Fibroblast of skin of right quadriceps (primary cell): Measurements from ENCODE around the gene SLC20A1.
A peak's percentile ranks its signal among the peaks of the same experiment; 100 is the strongest.
"Not testable (repeated sequence)": the region's sequence is repeated elsewhere in the genome, so short reads cannot be mapped to it uniquely, and the experiment has no call there.

Source experiments
- DNase-seq: peaks from one replicate; pipeline ENCODE4 v3.0.0-alpha.2; 2013

Gene SLC20A1, protein sequence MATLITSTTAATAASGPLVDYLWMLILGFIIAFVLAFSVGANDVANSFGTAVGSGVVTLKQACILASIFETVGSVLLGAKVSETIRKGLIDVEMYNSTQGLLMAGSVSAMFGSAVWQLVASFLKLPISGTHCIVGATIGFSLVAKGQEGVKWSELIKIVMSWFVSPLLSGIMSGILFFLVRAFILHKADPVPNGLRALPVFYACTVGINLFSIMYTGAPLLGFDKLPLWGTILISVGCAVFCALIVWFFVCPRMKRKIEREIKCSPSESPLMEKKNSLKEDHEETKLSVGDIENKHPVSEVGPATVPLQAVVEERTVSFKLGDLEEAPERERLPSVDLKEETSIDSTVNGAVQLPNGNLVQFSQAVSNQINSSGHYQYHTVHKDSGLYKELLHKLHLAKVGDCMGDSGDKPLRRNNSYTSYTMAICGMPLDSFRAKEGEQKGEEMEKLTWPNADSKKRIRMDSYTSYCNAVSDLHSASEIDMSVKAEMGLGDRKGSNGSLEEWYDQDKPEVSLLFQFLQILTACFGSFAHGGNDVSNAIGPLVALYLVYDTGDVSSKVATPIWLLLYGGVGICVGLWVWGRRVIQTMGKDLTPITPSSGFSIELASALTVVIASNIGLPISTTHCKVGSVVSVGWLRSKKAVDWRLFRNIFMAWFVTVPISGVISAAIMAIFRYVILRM

DNA sequence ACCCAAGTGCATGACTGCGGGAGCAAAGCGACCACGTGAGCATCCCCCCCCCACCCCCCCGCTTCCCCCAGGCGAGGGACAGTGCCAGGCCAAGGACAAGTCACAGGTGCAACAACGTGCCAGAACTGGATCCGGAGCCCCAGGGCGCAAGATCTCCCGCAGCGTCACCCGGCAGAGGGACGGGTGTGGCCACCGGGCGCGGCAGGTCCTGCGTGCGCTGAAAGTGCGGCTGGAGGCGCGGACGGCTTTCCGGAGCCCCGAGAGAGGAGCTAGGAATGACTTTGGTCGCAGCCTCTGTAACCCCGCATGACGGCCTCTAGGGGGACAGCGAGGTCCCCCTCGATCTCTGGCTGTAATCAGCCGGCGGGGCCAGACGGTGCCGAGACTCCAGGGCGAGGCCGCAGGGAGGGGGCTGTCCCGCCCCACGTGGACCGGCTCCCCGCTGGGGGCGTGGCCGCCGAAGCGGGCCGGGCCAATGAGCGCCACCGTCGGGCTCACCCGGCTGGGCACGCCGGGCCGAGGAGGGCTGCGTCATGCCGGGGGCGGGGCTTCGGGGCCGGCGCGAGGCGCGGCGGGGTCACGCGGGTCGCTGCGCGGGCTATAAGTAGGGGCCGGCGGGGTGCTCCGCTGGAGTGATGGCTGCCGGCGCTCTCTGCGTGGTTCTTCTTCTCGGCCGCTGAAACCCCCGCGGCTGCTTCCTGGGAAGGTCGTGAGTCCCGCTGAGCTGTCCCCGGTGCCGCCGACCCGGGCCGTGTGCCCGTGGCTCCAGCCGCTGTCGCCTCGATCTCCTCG, at the start of gene SLC20A1:
SLC20A1 (plus strand) TSS at position 630 of the 792 bp plus-strand sequence. CDS start 890 bp downstream, outside the sequence.
- DNase-seq = peak; percentile 94

DNA sequence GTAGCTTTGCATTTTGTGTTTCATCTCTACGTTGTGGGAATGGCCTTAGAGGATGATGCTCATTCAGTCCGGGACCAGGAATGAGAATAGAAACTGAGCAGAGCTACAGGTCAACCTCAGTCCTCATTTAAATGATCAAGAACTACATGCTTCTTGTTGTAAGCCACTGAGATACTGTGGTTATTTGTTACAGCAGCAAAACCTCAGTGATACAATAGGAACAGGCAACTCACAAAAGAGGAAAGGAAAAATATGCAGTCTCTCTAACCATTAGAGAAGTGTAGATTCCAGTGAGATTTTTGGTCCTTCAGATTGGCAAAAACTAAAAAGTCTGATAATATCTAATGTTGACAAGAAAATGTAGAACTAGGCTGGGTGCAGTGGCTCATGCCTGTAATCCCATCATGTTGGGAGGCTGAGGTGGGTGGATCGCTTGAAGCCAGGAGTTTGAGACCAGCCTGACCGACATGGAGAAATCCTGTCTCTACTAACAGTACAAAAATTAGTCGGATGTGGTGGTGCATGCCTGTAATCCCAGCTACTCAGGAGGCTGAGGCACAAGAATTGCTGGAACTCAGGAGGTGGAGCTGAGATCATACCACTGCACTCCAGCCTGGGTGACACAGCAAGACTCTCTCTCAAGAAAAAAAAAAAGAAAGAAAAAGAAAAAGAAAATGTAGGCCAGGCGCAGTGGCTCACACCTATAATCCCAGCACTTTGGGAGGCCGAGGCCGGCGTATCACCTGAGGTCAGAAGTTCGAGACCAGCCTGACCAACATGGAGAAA, 48.0 kb upstream of the SLC20A1 start:
- no peak for DNase-seq

DNA sequence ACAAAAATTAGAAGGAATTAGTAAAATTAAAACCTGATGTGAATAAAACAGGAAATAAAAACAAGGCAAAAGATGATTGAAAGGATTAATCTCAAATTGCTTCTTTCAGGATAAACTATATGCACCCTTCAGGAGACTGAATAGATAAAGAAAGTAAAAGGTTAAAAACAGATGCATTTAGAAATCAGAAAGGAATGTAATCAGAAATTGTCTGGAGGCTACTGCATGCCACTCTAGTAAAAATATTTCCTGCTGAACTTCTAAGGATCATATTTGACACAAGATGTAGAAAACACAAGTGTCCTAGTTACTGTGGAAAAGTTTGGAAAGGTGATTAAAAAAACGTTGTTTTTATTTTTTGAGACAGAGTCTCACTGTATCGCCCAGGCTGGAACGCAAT, 45.1 kb upstream of the SLC20A1 start:
- DNase-seq = no peak

DNA sequence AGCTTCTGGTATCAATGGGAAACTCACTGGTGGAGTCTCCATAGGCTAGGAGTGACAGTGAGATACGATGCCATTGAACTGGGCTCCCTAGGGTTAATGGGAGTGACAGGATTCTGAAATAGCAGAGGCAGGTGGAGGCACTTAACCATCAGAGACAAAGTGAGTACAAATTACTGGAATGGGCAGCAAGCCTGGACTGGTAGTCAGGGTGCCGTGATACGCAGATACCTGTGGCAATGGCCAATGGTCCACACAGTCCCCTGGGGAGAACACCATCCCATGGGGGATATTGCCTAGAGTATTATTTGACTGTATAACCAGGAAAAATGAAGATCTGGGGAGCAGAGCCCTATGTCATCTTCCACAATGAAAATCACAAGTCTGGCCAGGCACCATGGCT, 44.0 kb upstream of the SLC20A1 start:
- DNase-seq = no peak

DNA sequence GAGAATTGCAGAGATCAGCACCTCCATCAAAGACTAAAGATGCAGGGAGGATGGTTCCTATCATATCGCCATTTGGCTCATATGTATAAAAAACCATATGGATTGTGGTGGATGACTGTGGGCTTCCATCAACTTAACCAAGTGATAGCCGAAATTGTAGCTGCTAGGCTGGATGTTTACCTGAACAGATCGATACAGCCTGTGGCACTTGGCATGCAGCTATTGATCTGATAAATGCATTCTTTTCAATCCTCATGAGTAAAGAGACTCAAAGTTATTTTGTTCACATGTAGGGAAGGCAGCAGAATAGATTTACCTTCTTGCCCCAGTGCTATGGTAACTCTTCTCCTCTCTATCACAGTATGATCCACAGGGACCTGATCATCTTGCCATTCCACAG, 42.8 kb upstream of the SLC20A1 start:
- DNase-seq = no peak

DNA sequence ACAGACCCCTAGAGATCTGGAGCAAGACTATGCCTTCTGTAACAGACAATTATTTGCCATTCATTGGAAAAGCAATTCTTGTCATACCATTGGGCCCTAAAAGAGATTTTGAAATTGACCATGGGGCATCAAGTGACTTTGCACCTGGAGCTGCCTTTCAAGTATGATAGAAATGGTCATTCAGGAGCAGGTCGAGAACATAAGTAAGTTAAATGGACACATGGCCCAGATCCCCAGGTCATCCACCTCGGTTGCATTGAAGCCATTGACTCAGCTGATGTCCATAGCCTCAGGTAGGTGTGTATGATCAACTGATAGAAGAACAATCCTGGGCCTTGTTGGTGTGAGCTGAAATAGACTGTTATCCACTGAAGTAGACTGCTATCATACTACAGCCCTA, 42.0 kb upstream of the SLC20A1 start:
- DNase-seq = no peak

DNA sequence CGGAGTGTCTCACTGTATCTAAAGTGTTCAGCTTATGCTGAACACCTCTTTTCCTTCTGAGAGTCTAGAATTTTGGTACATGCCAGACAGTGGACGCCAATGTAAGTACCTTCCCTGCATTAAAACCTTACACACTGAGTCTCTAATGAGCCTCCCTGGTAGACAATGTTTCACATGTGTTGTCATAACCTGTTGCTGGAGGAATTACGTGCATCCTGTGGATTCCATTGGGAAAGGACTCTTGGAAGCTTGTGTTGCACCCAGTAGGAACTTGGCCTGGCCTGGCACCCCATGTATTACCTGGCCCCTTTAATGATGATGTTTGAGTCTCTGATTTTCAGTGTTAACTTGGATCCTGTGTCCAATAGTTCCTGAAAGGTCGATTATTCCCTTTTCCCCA, 40.8 kb upstream of the SLC20A1 start:
- DNase-seq = no peak

DNA sequence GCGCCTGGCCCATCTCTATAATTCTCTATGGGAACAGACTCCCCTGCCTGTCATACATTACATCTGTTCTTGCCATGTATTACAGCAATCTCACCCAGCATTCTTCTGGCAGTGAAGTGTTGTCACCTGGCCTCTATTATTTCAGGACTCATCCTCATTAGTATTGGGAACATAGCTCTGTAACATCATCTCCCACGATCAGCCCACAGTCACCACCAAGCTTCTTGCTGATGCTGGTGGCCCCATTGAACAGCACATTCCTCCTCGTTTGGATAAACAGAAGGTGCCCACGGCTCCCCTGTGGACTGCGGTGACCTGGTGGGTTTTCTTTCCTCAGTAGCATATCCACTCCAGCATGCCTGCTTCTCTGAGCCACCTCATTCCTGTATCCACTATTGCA, 39.8 kb upstream of the SLC20A1 start:
- no peak for DNase-seq

DNA sequence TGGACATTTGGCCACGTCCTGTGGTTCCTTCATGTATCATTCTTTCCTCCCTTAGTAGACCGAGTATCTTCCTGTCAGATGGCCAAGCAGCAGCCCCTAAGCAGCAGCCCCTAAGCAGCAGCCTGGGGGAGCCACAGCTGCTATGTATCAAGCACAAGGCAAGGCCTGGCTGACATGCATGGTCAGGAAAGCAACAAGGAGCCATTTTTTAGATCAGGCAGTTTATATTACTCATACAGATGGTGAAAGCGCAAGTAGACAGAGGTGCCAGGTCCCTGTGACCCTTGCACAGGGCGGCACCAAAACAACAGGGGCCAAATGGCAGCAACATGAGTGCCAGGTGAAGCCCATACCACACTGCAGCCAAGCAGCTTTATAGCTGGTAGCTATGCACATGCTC, 39.2 kb upstream of the SLC20A1 start:
- DNase-seq = no peak

DNA sequence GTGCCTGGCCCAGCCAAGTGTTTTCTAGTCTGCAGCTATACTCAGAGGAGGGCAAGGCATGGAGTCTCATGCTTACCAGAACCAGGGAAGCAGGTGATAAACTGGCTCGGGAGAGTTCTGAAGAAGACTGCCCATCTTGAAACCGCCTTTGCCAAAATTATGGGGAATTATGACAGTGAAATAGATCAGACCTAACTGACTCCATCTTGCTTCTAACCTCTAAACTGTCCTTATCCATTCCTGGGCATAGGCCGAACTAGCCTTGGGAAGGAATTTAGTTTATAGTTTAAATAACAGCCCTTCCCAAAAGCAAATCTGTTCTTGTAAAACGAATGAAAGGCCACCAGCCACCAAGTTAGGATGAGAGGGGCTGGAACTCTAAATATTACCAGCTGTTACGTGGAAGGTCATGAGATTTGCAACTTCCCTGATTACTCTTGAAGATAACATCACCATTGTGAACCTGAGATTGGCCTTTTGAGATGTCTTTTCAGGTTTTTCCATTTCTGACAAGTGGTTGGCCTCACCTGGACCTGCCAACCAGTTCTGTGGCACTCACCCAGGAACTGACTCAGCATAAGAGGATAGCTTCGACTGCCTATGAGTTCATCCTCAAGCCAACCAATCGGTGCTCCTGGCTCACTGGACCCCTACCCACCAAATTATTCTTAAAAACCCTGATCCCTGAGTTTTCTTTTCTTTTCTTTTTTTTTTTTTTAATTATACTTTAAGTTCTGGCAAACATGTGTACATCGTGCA, 37.9 kb upstream of the SLC20A1 start:
- DNase-seq = no peak

DNA sequence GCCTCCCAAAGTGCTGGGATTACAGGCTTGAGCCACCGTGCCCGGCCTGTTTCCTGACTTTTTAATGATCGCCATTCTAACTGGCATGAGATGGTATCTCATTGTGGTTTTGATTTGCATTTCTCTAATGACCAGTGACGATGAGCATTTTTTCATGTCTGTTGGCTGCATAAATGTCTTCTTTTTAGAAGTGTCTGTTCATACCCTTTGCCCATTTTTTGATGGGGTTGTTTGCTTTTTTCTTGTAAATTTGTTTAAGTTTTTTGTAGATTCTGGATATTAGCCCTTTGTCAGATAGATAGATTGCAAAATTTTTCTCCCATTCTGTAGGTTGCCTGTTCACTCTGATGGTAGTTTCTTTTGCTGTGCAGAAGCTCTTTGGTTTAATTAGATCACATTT, 36.4 kb upstream of the SLC20A1 start:
- DNase-seq = not testable (repeated sequence)

DNA sequence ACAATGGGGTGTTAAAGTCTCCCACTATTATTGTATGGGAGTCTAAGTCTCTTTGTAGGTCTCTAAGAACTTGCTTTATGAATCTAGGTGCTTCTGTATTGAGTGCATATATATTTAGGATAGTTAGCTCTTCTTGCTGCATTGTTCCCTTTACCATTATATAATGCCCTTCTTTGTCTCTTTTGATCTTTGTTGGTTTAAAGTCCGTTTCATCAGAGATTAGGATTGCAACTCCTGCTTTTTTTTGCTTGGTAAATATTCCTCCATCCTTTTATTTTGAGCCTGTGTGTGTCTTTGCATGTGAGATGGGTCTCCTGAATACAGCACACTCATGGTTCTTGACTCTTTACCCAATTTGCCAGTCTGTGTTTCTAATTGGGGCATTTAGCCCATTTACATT, 33.5 kb upstream of the SLC20A1 start:
- DNase-seq = not testable (repeated sequence)

DNA sequence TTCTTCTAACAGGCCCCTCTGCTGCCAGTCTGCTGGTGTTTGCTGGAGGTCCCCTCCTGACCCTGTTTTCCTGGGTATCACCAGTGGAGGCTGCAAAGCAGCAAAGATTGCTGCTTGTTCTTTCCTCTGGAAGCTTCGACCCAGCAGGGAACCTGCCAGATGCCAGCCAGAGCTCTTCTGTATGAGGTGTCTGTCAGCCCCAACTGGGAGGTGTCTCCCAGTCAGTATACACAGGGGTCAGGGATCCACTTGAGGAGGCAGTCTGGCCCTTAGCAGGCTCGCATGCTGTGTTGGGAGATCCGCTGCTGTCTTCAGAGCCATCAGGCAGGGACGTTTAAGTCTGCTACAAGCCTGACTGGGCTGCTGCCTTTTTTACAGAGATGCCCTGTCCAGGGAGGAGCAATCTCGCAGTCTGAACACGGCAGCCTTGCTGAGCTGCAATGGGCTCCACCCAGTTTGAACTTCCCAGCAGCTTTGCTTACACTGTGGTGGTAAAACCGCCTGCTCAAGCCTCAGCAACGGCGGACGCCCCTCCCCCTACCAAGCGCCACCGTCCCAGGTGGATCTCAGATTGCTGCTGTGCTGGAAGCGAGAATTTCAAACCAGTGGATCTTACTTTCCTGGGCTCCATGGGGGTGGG, 31.4 kb upstream of the SLC20A1 start:
- no peak for DNase-seq

DNA sequence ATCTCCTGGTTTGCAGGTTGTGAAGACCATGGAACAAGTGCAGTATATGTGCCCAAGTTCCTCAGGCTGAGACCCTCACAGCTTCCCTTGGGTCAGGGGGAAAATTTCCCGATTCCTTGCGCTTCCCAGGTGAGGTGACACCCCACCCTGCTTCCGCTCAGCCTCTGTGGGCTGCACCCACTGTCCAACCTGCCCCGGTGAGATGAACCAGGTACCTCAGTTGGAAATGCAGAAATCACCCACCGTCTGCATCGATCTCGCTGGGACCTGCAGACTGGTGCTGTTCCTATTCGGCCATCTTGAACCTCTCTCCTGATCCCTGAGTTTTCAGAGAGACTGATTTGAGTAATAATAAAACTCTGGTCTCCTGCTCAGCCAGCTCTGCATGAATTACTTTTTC, 30.7 kb upstream of the SLC20A1 start:
- DNase-seq = no peak

DNA sequence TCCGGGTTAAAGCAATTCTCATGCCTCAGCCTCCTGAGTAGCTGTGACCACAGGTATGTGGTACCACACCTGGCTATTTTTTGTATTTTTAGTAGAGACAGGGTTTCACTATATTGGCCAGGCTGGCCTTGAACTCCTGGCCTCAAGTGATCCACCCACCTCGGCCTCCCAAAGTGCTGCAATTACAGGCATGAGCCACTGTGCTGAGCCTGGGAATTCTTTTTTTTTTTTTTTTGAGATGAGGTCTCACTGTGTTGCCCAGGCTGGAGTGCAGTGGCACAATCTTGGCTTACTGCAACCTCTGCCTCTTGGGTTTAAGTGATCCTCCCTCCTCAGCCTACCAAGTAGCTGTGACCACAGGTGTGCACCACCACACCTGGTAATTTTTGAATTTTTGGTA, 29.9 kb upstream of the SLC20A1 start:
- DNase-seq = not testable (repeated sequence)

DNA sequence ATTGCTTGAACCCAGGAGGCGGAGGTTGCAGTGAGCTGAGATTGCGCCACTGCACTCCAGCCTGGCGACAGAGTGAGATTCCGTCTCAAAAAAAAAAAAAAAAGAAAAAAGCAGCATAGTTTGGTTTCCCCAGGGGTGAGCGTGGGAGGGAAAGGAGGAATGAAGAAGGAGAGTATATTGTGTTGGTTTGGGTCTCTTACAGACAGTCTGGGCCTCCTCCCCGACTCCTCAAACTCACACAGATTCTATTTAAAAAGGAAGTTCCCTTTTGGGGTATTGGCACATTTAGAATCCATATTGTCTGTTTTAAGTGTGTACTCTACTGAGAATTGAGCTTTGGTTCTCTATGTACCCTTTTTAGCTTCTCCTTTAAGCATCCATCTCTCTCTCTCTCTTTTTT, 27.4 kb upstream of the SLC20A1 start:
- DNase-seq = no peak

DNA sequence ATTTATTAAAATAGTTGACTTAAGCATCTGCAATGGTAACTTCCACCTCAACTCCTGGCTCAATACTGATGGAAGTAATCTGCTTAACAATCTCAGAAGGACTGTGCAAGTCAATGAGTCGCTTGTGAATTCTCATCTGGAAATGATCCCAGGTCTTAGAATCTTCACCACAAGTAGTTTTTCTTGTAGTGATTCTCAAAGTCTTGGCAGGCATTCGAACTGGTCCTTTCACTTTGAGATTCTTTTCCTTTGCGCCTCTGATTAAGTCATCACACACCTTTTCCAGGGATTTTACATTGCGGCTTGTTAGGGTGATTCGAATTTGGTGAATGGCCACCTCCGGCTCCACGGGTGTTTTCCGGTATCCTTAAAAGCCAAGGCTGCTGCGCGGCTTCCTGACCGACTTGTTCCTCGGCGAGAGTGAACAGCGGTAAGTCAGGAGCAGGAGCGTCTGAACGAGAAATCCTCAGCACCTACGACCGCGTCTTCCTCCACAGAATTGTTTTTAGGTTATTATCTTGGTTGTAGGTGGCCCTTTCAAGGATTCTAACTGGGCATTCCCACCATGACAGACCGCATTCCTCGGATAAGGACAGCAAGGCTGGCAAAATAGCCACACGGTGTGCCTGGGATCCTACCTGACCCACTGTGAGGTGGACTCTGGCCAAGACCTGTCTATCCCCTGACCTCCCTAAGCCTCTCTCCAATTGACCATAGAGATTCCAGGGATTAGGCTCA, 23.8 kb upstream of the SLC20A1 start:
- DNase-seq = peak; percentile 85

DNA sequence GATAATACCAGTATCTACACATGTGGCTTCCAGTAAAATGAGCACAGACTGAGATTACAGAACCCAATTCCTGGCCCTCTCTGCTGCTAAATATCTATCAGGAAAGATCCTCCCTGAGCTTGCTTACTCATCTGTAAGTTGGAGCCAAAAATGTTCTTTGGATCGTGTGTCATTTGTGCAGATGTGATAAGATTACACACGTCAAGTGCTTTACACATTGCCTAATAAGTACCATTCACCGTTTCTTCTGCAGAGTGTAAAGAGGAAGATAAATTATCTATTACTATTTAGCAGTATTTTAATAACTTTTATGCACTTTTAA, 23.2 kb upstream of the SLC20A1 start:
- peak; percentile 93 for DNase-seq

DNA sequence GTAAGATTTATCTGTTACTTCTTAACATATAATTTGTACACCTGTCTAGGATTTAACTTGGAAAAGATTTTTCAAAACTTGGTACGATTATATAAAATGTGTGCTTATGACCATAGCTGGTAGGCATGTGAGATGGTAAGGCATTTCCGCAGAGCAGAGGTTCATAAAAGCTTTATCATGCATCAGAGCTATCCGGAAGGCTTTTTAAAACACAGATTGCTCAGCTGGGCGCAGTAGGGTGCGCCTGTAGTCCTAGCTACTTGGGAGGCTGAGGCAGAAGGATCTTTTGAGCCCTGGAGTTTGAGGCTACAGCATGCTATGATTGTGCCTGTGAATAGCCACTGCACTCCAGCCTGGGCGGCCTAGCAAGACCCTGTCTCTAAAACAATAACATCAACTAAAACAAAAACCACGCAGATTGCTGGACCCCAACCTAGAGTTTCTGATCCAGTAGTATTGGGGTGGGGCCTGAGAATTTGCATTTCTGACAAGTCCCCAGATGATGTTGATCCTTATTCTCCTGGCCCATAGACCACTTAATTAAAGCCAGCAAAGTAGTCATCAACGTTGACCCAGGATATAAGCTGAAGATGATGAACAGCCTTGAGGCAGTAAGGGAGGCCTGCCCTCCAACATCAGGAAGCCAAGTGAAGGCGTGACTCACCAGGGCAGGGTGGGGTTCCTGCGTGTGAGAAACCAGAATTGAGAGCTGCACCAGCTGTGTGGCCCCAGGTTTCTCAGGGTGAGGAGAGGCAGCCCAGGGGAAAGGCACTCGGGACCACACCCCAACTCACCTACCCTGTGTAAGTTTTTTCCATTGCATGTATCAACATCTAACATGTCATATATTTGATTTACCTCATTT, 21.6 kb upstream of the SLC20A1 start:
- peak; percentile 74 for DNase-seq
